Hepatocyte (in vitro differentiated cells): ENCODE results near the gene PXMP4.

Experiments used
- CTCF ChIP-seq: fragments of 200-600 bp; sonication (generic); IDR thresholded peaks from 2 replicates; pipeline ENCODE4 v1.5.1; 2016; ENCODE audit warnings: antibody characterized with exemption, mild to moderate bottlenecking; ENCODE audit not compliant: poor library complexity
- EZH2 ChIP-seq: fragments of 200-600 bp; sonication (generic); IDR thresholded peaks from 2 replicates; pipeline ENCODE4 v1.6.1; 2016; ENCODE audit warnings: antibody characterized with exemption, mild to moderate bottlenecking, borderline replicate concordance

GRCh38 chr20:33727115-33727479 is 7.0 kb upstream of the PXMP4 start:
- TF ChIP-seq CTCF (no peak), EZH2 (no peak)
